Choroid plexus epithelial cell (primary cell): ENCODE data around the gene DCT.

ENCODE experiments used
- DNase-seq: peaks from one replicate; pipeline ENCODE4 v3.0.0-alpha.2; 2010; ENCODE audit warnings: low read depth
- H3K4me3 ChIP-seq: 2 replicates; pipeline ENCODE4 v1.5.1; 2011; ENCODE audit warnings: low read depth, mild to moderate bottlenecking, control low read depth, low read length, moderate library complexity
- CTCF ChIP-seq: conservative IDR thresholded peaks from 2 replicates; pipeline ENCODE4 v1.5.1; 2011; ENCODE audit warnings: low read depth, mild to moderate bottlenecking, control low read depth, inconsistent platforms, low read length, moderate library complexity

The DCT gene

DNA sequence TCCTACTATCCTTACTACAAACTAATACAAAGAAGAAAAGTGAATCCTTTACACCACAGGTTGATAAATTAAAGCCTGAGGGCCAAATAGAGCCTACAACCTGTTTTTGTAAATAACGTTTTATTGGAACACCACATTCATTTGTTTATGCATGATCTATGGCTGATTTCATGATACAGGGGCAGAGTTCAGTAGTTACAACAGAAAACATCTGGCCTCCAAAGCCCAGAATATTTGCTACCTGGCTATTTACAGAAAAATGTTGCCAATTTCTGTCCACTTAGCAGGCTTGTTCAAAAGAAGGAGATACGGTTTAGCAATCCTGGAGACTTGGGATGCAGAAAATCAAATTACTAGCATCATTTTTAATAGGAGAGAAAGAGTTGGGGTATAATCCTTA is 24.1 kb downstream of the DCT start:
- no peak for TF ChIP-seq CTCF
- H3K4me3 ChIP-seq = no peak overlapping the region
- DNase-seq = no peak

DNA sequence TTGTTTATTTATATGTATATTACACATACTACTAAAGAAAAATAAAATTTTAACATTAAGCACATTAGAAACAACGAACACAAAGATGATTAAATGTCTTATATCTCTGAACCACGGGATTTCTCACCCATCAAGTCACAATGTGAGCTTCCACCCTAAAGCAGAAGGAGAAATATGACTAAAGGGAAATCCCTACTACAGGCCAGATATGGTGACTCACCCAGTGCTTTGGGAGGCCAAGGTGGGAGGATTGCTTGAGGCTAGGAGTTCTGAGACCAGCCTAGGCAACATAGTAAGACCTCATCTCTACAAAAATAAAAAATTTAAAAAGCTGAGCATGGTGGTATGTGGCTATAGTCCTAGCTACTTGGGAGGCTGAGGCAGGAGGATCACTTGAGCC is 24.6 kb downstream of the DCT start:
- no peak for DNase-seq
- no peak overlapping the region for H3K4me3 ChIP-seq
- no peak for TF ChIP-seq CTCF

- no peak overlapping the region for H3K4me3 ChIP-seq
- no peak for DNase-seq
- TF ChIP-seq CTCF = no peak
Observed at GRCh38 chr13:94454334-94454733, 25.1 kb downstream of the DCT start.

- H3K4me3 ChIP-seq = no peak overlapping the region
- no peak for DNase-seq
- TF ChIP-seq CTCF = no peak
Observed at GRCh38 chr13:94444826-94445225, 34.7 kb downstream of the DCT start.

GRCh38 chr13:94435604-94436226 is 43.8 kb downstream of the DCT start:
- peak; percentile 75 for DNase-seq
- peak; percentile 66 for TF ChIP-seq CTCF

GRCh38 chr13:94433055-94433961 is 46.2 kb downstream of the DCT start:
- DNase-seq = no peak

More at GRCh38 chr13:94435604-94436226, 43.8 kb downstream of the DCT start:
- H3K4me3 ChIP-seq = no peak overlapping the region

More at GRCh38 chr13:94433055-94433961, 46.2 kb downstream of the DCT start:
- no peak overlapping the region for H3K4me3 ChIP-seq
- TF ChIP-seq CTCF = no peak
